ENCODE results near the gene SLC25A13. TPM values are rescaled to one million over a fixed set of nuclear protein-coding genes. Genes with fewer than 3 reads are reported as not detected.
"Not testable (repeated sequence)": the region's sequence is repeated elsewhere in the genome, so short reads cannot be mapped to it uniquely, and the experiment has no call there.

The SLC25A13 gene
- 11.6 TPM for total RNA-seq
- long read RNA-seq, transcript SLC25A13-201 (18 exons, 3,136 nt): major isoform, 11 of 20 reads
- long read RNA-seq, partial matches to known transcripts: 1 of 20 reads
- long read RNA-seq, other reads (novel, unspliced or antisense): 8 of 20 reads

GRCh38 chr7:96321658-96322372 lies at the start of gene SLC25A13:
SLC25A13 (minus strand) TSS chr7:96322098; CDS start chr7:96321956, 142 bp downstream.
- intact Hi-C loops (cut with DNase I): loop anchor here (10.0 kb wide), 1 partner anchor 373 kb away; no protein-coding TSS in a partner anchor
- ATAC-seq (ENCODE audit: poor library complexity): peak; percentile 99
- DNase-seq: peak; percentile 96

- ATAC-seq (ENCODE audit: poor library complexity); intact Hi-C loops (cut with DNase I); DNase-seq: not testable (repeated sequence)
Observed at GRCh38 chr7:96365916-96366315, 44.0 kb upstream of the SLC25A13 start.

DNA sequence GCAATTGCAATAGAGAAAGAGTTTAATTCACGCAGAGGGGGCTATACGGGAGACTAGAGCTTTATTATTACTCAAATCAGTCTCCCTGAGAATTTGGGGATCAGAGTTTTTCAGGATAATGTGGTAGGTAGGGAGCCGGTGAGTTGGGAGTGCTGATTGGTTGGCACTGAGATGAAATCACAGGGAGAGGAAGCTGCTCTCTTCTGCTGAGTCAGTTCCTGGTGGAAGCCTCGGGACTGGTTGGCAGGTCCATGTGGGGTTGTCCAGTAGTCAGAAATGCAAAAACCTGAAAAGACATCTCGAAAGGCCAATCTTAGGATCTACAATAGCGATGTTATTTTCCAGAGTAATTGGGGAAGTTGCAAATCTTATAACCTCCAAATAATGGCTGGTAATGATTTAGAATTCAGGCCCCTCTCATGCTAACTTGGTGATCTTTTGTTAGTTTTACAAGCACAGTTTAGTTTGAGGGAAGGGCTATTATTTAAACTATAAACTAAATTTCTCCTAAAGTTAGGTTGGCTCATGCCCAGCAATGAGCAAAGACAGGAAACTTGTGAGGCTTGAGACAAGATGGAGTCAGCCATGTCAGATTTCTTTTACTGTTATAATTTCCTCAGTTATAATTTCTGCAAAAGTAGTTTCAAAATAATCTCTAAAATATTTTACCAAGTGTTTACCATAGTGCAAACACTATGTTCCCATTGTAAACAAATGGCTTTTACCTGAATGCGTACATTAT lies 39.4 kb upstream of the SLC25A13 start:
- no peak for ATAC-seq (ENCODE audit: poor library complexity)
- no peak for DNase-seq

GRCh38 chr7:96359876-96360275 lies 38.0 kb upstream of the SLC25A13 start:
- intact Hi-C loops (cut with DNase I): no loop called here
- ATAC-seq (ENCODE audit: poor library complexity) (no peak), DNase-seq (no peak)

More for the DNA sequence above, 39.4 kb upstream of the SLC25A13 start:
- intact Hi-C loops (cut with DNase I): no loop called here

- intact Hi-C loops (cut with DNase I); DNase-seq; ATAC-seq (ENCODE audit: poor library complexity): not testable (repeated sequence)
Observed at GRCh38 chr7:96358236-96358971, 36.5 kb upstream of the SLC25A13 start.

DNA sequence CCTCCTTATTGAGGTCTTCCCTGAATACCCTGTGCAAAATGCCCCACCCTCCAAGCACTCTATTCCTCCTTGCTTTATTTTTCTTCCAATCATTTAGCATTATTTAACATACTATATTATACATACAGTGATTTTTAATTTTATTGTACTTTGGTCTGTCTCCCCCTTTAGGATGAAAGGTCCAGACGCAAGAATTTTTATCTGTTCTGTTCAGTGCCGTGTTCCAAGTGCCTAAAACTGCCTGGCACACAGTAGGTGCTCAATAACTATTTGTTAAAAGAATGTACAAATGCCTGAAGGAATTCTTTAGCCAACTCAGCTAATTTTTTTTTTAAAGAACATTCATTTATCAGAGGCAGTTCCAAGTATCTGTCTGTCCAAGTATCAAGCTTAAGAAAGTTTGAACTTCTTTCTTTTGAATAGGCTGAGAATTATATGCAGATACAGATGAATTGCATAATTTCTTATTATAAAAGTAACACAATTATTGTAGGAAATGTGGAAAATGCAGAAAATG lies 34.1 kb upstream of the SLC25A13 start:
- no peak for ATAC-seq (ENCODE audit: poor library complexity)
- DNase-seq: no peak
- intact Hi-C loops (cut with DNase I): no loop called here

GRCh38 chr7:96354881-96355280 lies 33.0 kb upstream of the SLC25A13 start:
- no peak for DNase-seq
- ATAC-seq (ENCODE audit: poor library complexity): no peak
- intact Hi-C loops (cut with DNase I): no loop called here

DNA sequence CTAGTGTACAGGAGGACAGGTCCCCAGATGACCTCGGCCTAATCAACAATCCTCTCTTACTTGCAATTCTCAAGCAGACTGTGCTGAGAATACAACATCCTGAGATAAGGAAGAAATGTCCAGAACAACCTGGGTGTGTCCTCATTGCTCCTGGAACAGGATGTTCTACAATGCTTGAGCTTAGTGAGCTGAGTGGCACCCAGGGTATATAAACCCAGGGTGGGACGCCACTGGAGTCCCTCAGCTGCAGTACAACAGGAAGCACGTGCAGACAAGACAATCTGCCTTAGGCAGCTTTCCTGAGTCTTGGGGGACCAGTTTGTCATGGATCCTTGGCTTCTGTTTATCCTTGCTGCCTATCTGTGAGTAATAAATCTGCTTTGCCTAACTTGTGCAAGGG lies 27.7 kb upstream of the SLC25A13 start:
- intact Hi-C loops (cut with DNase I): no loop called here
- DNase-seq (no peak), ATAC-seq (ENCODE audit: poor library complexity) (peak; percentile 82)

- intact Hi-C loops (cut with DNase I): no loop called here
- ATAC-seq (ENCODE audit: poor library complexity): no peak
- DNase-seq: no peak
Observed at GRCh38 chr7:96347471-96347870, 25.6 kb upstream of the SLC25A13 start.

DNA sequence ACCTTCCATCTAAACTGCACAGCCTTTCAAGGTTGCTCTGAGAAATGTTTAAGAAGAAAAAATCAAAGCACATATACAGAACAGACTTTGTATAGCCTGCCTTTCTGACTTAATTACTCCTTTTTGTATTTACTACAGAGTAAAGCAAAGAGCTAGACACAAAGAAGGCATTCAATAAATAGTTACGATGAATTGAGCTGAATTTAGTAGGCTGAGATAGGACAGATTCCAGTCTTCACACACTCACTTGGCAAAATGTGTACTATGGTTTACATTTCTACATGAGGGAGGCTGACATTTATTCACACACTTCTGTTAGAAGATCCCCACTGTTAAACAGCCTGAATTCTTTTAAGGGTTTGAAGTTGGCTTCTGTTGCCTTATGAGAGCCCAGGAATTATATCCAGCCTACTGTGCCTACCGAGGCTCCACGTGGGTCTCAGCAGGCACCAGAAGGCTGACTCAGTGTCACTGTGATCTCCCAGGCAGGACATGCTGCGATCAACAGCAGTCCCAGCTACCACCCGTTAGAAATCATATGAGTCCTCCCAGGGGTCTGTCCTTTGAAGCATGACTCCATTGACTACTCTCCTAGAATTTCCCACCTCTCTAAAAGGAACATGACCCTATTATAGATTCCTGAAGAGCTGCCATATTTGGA lies 24.5 kb upstream of the SLC25A13 start:
- DNase-seq: no peak
- no peak for ATAC-seq (ENCODE audit: poor library complexity)
- intact Hi-C loops (cut with DNase I): no loop called here

GRCh38 chr7:96344236-96344635 lies 22.3 kb upstream of the SLC25A13 start:
- DNase-seq (no peak), ATAC-seq (ENCODE audit: poor library complexity) (no peak)
- intact Hi-C loops (cut with DNase I): no loop called here

DNA sequence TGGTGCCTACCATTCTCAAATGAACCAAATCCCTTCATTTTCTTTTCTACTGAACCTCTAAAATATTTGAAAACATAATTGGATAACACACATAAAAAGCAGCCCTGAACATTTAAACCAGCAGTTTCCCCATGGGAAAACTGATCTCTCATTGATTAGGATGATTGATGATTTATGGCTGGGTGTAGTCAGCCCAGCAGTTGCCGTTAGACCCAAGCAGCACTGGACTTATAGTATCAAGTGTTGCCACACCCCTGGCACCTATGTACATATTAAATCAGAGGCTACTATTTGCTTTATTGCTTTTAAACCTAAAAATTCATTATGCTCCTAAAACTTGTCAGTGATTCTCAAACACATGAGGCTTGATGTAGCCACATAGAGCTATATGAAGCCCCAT lies 20.2 kb upstream of the SLC25A13 start:
- ATAC-seq (ENCODE audit: poor library complexity): no peak
- intact Hi-C loops (cut with DNase I): no loop called here
- no peak for DNase-seq

DNA sequence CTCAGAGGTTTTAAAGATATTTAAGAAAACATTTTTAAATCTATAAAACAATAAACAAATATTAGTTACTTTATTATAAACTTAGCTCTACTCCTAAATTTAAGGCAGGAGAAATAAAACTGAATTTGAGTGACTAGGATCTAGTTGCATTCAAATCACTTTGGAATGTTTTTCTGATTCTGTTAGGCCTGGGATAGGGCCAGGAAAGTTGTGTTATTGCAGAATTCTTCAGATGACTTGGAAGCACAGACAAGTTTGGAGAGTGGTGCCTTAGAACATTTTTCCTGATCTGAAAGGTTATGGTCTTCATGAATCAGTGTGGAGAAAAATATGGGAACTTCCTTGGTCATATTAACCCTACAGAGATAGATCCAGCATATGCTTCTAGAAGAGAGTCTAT lies 15.6 kb upstream of the SLC25A13 start:
- DNase-seq (no peak), ATAC-seq (ENCODE audit: poor library complexity) (peak; percentile 34)
- intact Hi-C loops (cut with DNase I): no loop called here

DNA sequence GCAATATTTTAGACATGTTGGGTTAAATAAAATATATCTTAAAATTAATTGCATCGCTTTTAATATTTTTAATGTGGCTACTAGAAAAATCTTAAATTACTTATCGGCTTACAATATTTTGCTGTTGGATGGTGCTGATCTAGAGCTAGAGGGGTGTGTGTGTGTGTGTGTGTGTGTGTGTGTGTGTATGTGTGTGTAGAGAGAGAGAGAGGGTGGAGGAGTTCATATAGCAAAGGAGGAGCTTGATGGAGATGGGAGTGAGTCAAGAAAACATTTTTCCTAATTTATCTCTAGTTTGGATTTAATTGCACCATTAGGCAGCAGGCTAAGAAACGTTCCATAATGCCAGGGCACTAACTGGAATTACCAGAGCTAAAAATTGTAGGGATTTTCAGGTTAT lies 10.4 kb upstream of the SLC25A13 start:
- ATAC-seq (ENCODE audit: poor library complexity) (no peak), DNase-seq (no peak)
- intact Hi-C loops (cut with DNase I): no loop called here

DNA sequence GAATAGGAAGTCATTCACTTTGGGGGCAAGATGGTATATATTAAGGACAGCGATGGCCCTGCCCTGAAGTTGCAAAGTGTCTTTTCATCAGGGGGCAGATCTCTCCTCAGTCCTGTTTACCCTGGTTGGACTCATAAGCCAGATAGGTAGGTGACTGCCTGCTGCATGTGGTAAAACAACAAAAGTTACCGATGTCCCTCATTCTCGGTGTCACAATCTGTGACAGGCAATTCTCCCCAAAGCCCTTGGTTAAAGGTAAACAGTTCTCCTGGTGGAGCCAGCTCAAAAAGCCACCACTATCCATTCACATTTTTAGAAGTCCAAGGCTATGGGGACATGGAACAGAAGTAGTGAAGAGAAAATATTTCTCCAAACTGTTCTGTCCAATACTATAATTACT lies 9.9 kb upstream of the SLC25A13 start:
- DNase-seq (no peak), ATAC-seq (ENCODE audit: poor library complexity) (no peak)
- intact Hi-C loops (cut with DNase I): no loop called here

DNA sequence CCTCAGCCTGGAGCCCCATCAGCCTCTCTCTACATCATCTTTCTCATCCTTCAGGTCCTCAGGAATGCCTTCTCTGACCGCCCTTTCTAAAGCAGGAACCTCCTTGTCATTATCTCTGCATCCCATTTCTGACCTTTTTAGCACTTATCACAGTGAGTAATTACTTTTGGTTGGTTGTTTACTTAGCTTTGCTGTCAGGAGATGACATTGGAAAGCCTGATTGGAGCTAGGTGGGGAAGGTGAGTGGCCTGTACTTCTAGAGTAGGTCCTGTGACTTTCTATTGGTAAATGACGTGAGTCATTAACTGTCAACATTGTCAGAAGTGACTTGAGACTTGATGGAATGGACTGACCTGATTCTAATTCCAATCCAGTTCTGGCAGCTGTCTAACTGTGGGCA lies 9.3 kb upstream of the SLC25A13 start:
- intact Hi-C loops (cut with DNase I): no loop called here

DNA sequence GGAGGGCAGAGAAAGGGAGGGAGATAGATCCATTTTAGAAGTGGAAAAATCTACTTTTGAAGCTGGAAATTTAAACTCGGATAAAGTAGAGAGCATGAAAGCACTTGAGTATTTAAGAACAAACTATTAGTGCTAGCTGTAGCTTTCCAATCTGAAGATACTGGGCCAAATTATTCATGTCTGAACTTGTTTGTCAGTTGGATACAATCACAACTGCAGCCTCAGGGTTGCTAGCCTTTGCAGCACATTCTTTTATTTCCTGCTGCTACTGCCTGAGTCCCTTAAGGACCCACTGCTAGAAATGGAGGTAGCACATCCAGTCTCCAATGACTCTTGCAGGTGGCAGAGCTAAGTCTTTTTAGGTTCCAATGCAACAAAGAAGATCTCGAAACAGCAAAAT lies 8.3 kb upstream of the SLC25A13 start:
- intact Hi-C loops (cut with DNase I): no loop called here
- no peak for ATAC-seq (ENCODE audit: poor library complexity)
- DNase-seq: no peak

More for the DNA sequence above, 9.3 kb upstream of the SLC25A13 start:
- DNase-seq (no peak), ATAC-seq (ENCODE audit: poor library complexity) (no peak)

- ATAC-seq (ENCODE audit: poor library complexity): no peak
- no peak for DNase-seq
- intact Hi-C loops (cut with DNase I): loop anchor here (10.0 kb wide), 1 partner anchor 366 kb away; no protein-coding TSS in a partner anchor
Observed at GRCh38 chr7:96329241-96329640, 7.3 kb upstream of the SLC25A13 start.

Measured in Right ventricle myocardium superior (tissue), 1 donor.